ENCODE results near the gene FHIT.
"Not testable (repeated sequence)": the region's sequence is repeated elsewhere in the genome, so short reads cannot be mapped to it uniquely, and the experiment has no call there.

The FHIT gene

DNA sequence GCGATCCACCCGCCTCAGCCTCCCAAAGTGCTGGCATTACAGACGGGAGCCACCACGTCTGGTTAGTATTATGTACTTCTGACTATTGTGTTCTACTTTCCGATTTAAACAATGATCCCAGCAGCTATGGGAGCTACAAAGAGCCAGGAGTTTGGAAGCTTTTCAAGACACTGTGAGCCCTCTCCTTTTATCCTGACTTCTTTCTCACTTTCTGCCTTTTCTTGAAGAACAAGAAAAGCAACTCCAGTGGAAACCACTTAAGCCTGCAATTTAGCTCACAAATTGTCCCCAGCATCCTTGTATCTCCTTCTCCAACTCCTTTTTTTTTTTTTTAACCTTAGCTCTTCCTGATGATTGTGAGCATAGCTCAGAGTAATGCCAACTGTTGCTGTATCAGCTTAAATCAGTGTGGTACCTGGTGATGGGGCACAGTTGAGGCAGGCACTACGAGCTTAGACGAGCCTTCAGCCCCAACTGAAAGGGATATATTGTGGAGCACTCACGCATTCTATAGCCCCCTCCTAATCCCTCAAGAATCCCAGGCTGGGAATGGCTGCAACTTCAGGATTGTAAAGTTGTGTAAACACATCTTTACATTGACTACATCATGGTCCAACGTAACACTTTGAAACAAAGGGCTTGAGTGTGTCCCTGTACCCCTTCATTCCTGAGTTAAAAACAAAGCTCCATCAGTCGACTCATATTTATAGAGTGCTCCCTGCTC is 677.0 kb downstream of the FHIT start:
- no peak for DNase-seq (ENCODE audit: low read depth in 2 of 2)

DNA sequence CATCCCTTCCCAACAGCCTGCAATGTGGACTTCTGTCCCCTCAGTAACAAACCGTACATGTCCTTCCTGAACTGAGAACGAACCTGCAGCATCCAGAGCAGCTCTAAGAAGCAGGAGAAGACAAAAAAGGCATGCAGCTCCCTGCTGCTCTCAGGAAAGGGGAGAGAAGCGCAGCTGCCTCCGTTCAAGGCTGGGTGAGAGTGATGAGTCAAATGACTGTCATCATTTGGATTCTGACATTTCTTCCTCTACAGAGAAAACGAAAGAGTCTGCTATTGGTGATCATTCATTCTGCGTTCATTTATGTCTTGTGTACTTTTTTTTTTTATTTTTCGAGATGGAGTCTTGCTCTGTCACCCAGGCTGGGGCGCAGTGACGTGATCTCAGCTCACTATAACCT is 677.8 kb downstream of the FHIT start:
- DNase-seq (ENCODE audit: low read depth in 2 of 2), result no peak

DNA sequence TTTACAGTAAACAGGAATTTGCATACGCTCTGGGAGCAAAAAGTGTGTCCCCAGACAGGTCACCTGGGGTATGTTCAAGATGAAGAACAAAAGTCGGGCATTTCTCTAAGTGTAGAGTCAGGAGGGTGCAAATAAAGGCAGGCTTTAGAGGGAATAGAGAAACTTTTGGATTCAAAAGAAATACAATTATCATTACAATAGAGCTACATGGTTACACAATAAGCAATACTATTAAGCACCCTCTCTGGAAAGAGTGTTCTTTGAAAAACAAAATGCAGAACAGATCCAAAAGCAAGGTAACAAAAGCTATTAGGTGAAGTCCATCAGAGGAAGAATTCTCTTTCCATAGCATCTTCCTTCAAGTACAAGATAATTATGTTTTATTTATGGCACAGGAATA is 679.7 kb downstream of the FHIT start:
- no peak for DNase-seq (ENCODE audit: low read depth in 2 of 2)

DNA sequence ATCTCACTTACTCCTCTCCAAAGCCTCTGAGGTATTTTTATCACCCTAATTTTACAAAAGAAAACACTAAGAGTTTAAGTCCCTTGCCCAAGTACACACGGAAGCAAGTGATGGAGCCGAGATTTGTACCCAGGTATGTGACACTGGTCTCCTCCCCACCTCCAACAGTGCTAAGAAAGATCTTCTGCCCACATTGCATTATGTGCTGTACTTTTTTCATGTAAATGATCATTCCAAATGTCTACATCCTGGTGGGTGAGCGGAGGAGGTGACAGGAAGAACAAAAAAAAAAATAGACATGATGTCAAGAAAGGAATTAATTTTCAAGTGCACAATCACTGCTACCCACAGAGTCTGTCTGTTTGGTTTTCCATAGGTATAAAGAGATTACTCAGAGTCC is 694.1 kb downstream of the FHIT start:
- DNase-seq (ENCODE audit: low read depth in 2 of 2), result no peak

DNA sequence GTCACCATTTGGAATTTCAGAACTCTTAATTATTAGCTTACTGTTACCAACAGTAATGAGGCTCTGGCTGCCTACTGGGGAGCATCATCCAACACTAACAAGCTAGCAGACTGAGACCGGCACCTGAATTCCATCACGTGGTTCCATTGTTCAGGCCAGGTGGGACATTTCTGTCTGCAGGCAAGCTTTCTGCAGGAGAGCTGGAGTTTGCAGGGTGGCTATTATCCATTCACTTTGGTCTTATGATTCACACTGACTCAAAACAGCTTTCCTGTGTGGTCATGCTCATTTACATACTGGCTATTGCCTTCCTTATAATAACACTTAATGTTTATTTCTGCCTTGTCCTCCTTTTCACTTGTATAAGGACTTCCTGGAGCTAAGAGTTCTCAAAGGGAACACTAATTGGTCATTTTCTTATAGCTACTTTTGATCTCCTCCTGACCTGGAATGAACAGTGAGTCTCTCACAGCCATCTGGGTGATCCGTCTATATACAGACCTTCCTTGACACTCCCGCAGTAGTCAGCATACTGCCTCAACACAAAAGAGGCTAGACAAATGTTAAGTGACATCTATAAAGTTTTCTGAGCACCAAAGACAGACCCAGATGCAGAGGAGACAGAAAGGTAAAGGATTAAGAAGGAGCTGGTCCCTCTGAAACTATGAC is 695.4 kb downstream of the FHIT start:
- no peak for DNase-seq (ENCODE audit: low read depth in 2 of 2)

DNA sequence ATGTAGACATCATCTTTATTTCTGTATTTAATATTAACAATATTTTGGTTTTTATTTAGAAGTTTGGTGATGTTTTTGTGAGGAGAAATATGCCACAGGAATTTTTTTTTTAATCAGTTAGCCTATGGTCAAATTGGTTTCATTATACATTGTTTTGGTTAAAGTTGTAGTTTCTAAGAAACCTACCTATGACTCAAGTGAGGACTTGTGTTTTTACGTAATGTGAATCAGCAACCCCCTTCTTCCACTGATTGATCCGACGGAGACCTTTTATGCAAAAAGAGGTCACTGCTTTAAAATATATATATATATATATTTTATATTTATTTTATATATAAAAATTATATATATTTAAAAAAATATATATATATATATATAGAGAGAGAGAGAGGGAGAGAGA is 698.1 kb downstream of the FHIT start:
- DNase-seq (ENCODE audit: low read depth in 2 of 2), result no peak

DNA sequence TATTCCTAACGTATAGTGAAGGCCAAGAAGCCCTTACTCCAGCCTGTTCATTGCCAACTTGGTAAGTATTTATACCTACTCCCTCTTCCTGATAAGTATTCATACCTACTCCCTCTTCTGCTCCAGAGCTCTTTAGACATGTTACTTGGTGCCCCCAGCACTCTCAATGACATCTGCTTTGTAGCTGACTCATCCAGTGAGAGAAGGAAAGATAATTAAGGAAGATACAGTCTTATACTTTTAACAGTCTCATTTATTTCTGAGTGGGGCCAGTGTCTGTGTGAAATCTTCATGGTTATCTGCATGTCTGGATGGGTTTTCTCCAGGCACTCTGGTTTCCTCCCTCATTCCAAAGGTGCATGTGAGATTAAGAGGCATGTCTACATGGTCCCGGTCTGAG is 698.7 kb downstream of the FHIT start:
- no peak for DNase-seq (ENCODE audit: low read depth in 2 of 2)

DNA sequence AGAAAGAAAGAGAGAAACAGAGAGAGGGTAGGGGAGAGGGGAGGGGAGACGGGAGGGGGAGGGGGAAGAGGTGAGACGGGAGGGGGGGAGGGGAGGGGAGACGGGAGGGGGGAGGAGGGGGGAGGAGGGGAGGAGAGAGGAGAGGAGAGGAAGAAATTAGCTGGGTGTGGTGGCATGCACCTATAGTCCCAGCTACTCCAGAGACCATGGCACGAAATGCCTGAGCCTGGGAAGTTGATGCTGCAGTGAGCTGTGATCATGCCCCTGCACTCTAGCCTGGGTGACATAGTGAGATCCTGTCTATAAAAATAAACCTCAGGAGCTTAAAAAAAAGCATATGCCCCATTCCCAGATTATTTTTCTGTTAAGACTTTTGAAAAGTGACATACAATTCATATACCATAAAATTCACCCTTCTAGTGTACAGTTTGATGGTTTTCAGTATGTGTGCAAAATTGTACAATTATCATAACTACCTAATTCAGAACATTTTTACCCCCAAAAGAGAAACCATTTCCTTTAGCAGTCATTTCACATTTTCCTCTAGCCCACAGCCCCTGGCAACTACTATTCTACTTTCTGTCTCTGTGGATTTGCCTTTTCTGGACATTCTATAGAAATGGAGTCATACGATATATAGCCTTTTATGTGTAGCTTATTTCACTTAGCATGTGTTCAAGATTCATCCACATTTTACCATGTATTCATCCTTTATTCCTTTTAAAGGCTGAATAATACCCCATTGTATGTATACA is 699.6 kb downstream of the FHIT start:
- DNase-seq (ENCODE audit: low read depth in 2 of 2), result no peak

DNA sequence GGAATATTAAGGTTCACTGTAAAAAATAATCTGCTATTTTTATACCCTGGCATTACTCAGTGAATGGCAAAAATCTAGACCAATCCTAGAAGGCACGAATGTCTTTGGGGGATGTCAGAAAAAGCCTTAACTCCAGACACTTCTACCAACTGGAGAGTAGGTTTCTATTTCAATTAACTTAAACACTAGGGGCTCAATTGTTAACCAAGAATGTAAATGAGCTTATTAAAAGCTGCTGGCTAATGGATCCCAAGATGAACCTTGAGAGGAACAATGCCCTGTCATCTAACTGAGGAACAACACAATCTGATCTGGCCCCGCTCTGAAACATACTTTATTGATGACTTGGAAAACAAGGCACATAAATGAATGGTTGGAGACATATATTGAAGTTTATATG is 701.4 kb downstream of the FHIT start:
- no peak for DNase-seq (ENCODE audit: low read depth in 2 of 2)

DNA sequence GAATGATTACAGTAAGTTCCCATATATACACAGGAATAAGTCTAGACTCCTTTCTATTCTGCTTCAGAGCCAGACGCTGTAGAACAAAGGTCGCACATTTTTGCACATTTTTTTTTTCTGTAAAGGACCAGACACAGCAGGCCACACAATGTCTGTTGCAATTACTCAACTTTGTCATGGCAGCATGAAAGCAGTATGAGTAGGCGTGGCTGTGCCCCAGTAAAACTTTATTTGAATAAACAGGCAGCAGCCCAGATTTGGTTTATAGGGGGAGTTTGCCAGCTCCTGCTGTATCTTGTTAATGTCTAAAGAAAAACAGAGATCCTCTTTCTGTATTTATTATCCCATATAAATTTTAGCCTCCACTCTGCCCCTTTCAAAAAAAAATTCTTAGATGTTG is 708.3 kb downstream of the FHIT start:
- no peak for DNase-seq (ENCODE audit: low read depth in 2 of 2)

DNA sequence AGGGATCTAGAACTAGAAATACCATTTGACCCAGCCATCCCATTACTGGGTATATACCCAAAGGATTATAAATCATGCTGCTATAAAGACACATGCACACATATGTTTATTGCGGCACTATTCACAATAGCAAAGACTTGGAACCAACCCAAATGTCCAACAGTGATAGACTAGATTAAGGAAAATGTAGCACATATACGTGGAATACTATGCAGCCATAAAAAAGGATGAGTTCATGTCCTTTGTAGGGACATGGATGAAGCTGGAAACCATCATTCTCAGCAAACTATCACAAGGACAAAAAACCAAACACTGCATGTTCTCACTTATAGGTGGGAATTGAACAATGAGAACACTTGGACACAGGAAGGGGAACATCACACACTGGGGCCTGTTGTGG is 711.9 kb downstream of the FHIT start:
- DNase-seq (ENCODE audit: low read depth in 2 of 2), result not testable (repeated sequence)

DNA sequence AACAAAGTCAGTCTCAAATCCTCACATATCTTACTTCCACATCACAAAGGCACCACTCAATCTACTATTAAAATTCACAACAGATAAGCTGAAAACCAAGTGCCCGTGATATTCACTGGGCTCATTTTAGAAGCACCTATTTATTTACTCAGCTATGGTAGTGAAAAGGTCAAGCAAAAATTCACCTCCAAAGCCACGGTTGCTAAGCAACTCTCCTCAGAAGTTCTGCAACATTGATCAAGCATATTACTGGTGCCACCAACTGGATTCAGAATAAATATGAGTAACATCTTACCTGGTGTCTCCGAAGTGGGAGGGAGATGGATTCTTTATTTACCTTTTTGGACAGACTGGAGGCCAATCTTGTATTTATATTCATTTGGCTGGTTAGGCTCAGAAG is 714.8 kb downstream of the FHIT start:
- no peak for DNase-seq (ENCODE audit: low read depth in 2 of 2)

DNA sequence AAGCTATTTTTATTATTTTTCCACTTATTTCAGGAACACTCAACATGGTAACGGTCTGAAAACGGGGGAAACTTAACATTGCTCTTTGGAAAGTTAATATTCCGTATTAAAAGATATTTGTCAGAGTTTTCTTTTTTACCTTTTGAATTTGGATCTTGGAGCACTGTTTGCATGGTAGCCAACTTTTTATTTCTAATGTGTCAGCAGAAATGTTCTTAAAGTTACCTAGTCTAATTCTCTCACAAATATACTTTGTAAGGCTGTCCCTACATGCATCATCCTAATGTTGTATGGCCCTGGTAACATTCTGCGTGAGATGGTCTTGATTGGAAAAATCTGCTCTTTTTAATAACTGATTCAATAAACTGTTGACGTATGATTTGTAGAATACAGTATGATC is 719.5 kb downstream of the FHIT start:
- DNase-seq (ENCODE audit: low read depth in 2 of 2), result no peak

DNA sequence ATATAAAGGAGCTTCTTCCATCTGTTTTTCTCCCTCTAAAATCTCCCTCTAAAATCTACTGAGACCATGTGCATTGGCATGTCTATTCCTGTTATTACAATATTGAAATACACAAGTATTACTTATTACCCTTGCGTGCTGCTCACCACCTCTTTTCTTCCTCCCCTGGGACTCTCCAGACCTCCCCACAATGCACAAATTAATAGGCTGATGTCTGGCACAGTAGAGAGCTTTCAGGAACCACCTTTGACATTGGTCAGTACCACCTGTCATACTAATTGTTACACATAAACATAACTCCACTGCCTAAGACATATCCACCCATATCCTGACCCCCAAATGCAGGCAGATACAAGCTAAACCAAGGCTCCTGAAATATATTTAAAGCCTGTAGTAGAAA is 722.6 kb downstream of the FHIT start:
- DNase-seq (ENCODE audit: low read depth in 2 of 2), result no peak

DNA sequence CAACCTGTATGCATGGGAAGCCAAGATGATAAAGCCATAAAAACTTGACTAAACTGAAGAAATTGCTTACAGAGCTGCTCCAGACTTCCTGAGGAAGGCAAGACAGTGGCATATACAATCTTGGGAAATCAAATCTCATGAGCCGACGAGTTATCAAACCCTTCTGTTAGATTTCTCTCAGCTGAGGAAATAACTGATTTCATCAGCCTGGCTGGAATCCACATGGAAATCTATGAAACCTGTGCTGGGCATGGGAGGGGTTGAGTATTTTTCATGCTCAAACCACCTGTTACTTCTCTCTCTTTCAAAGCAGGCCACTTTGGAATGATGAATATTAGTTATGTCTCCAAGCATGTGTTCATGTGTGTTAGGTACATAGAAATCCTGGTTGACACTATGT is 727.7 kb downstream of the FHIT start:
- DNase-seq (ENCODE audit: low read depth in 2 of 2), result no peak

DNA sequence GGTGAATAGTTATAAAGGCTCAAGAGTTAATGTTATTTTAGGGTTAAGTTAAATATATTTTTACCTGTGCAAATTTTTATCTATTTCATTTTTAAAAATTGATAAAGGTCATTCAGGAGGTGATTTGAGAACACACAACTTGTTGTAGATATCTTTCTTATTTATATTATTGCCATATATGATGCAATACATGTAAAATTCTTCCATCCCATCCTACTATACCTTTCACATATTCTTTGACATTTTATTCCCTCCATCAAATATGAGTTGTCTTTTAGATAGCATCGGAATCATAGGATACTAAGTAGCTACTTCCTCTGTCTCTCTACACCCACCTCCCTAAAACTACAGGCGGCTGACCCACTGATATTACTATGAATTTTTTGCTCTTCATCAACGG is 734.1 kb downstream of the FHIT start:
- no peak for DNase-seq (ENCODE audit: low read depth in 2 of 2)

DNA sequence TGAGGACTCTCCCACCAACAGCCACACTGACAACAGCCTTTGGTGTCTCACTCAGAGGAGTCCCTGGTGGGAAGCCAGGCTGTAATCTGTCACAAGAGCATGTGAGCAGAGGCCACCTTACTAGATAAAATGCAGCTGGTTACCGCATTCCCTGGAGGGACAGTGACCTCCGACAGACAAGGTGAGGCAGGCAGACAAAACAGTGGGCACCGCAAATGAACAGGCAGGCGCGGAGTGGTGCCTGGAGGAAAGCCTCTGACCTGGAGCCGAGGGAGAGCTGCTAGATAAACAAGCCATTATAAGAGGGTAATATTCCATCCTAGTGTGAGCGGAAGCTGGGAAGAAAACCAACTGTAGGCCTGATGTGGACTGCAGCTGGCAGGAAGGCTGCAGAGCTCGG is 736.4 kb downstream of the FHIT start:
- no peak for DNase-seq (ENCODE audit: low read depth in 2 of 2)

DNA sequence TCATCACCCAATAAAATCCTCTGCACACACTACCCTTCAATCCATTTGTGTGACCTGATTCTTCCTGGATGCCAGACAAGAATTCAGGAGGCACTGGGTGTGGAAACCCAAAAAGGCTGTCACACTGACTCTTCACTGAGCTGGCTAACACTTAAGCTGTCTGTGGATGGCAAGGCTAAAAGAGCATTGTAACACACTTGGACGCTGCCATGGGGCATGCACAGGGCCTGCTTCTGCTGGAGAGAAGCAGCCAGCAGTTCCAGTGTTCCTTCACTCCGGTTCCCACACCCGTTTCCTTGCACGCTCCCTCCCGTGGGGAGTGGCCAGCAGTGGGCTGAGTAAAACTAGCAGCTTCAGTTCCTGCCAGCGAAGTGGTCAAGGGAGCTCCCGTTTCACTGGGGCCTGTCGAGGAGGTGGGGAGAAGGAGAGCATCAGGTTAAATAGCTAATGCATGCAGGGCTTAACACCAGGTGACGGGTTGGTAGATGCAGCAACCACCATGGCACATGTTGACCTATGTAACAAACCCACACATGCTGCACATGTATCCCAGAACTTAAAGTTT is 737.1 kb downstream of the FHIT start:
- no peak for DNase-seq (ENCODE audit: low read depth in 2 of 2)

DNA sequence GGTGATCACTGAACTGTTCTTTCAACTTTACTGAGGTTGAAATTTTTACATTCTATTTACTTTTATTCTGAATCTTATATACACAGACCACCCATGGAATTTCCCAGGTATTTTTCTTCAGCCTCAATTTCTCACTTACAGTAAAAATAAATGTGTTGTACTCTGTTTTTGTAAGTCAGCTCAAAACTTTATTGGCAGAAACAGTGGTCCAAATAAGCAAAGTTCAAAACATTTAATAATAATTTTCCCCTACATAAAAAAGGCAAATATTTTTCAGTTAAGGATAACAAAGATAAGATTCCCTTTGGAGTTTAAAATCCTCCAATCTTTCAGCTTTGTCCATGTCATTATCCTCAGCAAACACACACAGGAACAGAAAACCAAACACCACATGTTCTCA is 738.0 kb downstream of the FHIT start:
- no peak for DNase-seq (ENCODE audit: low read depth in 2 of 2)

DNA sequence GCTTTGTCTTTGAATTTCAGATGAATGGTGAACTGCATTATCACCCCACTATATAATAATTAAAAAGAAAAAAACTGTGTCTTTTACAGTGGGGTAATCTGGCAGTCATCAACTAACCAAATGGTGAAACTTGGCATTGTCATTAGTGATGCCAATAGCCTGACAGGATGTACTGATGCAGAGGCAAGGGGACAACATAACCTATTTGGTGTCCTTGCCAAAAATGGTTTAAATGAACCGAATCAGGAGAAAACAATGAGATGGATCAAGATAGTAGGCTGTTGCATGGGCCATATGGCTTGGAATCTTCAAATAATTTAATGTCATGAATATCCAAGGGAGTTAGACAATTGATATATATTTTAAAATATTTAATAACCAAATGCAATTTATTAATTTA is 738.7 kb downstream of the FHIT start:
- DNase-seq (ENCODE audit: low read depth in 2 of 2), result no peak

DNA sequence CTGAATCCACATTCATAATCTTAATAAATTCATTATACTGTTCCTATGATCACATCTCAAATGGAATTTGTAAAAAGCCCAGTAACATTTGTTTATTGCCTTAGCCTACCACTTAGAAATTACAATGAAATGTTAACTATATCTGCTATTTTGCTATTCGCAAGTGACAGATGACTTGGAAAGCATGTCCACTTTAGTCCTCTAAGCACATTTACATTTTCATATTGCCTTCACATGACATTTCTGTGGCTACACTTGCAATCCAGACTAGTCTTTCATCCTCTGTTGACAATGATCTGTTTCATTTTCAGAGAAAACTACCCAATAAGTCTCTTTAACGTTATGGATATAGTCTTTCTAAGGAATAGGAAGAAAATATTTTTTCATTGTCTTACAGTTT is 741.8 kb downstream of the FHIT start:
- DNase-seq (ENCODE audit: low read depth in 2 of 2), result no peak

DNA sequence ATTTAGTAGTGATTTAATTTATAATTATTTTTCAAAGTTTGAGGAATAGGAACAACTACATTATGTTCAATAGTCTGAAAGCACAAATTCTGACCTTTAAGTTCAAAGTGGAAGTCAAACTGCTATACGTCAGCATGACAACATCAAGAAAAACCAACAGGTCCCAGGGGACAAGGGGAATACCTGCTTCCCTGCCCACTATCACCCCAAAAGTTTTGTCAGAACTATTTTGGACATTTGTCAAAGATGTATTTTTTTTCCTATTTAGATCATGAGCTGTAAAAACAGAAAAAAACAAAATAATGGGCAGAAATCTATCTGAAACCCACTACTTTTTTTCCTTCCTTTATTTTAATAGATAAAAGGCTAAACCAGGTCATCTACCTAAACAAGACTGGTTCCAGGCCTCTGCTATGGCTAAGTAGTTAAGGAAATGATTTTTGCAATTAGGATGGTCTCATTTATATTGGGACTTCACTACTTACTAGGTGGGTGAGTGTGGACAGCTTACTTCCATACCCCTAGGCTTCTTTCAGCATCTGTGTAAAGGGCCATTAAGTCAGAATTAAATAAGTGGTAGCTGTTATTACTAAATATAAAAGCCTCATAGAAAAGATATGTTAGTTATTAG is 746.3 kb downstream of the FHIT start:
- no peak for DNase-seq (ENCODE audit: low read depth in 2 of 2)
